GM12873 (cell line): ENCODE data around the gene MRPL53.

ENCODE experiments used
- TF ChIP-seq, protein P1 (sequence below): IDR thresholded peaks from 2 replicates; pipeline ENCODE4 v1.5.1; 2012; ENCODE audit warnings: low read depth, mild to moderate bottlenecking, moderate library complexity, low read length, control low read depth; ENCODE audit not compliant: insufficient read depth; ENCODE audit errors: missing control alignments

The MRPL53 gene

DNA sequence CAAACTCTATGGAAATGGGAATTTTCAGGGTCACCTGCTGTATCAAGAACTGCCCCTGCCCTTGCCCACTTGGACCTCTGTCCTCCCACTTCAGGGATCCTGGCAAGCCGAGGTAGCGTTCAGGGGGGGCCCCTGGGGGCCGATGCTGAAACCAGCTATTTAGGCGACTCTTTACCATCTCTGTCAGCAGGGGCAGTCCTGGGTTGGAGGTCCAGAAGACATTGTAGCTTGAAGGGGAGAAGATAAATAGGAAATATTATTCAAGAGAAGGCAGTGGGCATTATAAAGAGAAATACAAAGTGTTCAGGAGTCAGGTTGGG lies 9.7 kb downstream of the MRPL53 start:
- TF ChIP-seq, protein P1, sequence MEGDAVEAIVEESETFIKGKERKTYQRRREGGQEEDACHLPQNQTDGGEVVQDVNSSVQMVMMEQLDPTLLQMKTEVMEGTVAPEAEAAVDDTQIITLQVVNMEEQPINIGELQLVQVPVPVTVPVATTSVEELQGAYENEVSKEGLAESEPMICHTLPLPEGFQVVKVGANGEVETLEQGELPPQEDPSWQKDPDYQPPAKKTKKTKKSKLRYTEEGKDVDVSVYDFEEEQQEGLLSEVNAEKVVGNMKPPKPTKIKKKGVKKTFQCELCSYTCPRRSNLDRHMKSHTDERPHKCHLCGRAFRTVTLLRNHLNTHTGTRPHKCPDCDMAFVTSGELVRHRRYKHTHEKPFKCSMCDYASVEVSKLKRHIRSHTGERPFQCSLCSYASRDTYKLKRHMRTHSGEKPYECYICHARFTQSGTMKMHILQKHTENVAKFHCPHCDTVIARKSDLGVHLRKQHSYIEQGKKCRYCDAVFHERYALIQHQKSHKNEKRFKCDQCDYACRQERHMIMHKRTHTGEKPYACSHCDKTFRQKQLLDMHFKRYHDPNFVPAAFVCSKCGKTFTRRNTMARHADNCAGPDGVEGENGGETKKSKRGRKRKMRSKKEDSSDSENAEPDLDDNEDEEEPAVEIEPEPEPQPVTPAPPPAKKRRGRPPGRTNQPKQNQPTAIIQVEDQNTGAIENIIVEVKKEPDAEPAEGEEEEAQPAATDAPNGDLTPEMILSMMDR = no peak

DNA sequence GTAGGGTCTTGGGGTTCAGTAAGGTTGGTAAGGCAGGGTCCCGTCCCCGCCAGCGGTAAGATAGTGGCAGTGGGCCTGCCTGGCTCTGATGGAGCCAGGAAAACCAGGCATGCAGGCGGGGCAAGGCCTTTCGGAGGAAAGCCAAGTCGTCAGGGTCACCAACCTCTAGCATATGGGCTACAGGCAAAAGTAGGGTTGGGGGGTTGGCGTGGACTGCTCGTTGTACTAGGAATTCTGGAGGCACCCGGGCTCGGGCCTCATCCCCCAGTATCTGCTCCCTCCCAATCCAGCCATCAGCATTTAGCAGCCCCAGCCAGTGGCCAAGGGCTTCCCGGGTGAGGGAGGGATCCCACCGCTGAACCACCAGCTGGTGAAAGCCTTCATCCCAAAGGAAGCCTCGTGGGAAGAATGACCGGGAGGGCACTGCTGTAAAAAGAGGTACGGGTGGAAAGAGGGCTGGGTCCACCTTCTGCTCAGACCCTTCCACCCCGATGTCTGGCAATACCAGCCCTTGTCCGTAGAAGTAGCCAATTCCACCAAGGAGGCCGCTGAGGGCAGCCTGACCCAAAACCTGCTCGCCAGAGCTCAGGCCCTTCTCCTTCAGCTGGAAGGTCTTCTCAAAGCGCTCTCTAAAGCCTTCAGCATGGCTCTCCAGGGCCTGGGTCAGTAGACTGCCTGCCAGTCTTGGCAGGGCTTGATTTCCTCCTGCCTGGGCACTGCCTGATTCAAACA lies 10.3 kb downstream of the MRPL53 start:
- TF ChIP-seq, protein P1 = no peak

DNA sequence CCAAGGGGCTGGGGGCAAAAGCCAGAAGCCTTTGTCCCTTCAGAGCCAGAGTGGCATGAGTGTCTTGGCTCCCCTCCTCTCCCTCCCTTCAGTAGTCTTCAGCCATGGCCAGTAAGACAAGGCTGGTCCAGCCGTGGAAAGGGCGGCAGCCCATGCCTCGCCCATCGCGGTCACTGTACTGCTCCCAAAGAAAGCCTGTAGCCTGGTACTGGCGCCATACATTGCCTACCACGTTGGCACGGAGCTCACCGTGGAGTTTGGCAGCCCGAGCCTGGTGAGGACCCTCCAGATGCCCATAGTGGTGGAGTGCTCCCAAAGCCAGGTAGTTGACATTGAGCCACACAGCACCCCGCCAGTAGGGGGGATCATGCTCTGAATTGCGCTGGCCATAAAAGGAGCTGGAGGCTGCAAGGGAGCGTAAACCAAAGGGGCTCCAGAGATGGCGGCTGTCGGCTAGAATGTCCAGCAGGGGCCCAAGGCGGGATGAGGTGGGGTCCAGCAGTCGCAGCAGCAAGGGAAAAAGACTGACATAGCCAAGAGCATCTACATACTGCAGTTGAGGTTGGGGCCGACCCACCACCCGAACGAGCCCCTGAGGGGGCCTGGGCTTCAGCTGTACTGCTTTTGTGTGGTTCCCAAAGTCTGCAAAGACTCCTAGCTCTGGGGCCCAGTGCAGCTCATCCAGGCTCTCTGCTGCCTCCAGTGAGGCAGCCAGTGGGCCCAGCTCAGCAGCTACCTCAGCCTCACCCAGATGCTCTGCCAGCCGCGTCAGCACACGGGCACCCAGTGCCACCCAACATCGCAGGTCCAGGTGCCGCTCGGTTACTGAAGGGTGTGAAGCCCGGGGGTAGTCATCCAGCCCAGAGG lies 11.1 kb downstream of the MRPL53 start:
- TF ChIP-seq, protein P1 = peak; percentile 40

DNA sequence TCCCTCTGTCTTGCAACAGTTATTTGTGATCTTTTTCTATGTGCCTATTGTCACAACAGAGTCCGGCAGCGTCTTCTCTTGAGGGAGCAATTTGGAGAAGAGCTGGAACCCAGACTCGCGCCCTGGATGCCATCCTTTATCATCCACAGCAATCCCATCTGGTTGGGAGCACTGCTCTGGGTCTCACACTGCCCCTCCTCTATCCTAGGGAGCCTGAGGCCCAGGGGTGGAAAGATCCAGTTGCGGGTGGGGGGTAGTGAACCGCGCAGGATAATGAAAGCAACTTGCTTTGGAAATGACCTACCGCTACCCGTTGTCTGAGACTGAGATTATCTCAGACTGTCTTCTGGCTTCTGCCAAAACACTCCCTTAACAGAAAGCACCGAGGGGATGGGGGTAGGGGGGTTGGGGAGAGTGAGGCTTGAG lies 13.5 kb downstream of the MRPL53 start:
- TF ChIP-seq, protein P1 = no peak

DNA sequence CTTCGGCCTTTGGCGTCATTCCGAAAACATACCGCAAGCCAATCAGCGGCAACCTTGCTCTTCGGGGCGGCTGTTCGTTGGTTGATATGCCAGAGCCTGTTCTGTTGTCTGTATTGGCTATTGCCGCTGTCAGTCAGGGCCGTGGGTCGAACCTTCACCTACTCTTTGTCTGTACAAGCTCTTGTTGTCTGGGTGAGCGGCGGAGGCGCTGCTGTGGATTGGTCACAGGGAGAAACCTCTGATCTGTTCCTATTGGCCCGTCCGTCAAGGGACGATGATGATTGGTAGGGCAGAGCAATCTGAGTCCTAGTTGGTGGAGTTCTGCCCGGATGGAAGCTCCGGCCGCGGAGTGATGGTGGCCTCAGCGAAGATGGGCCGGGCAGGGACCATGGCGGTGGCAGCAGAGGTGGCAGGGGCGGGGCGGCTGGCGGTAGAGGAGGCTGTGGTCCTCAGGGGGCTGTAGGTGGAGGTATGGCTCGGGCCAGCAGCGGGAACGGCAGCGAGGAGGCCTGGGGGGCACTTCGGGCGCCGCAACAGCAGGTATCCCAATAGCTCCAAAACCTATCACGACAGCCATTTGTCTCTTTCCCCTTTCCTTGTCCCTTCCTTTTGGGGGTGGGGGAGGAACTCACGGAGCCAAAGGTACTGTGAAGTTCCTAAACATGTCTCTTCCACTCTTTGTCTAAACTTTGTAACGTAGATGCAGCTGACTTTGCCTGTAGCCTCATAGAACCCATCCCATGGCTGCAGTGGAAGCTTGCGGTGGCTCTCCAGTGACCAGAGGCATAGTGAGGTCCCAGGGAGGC lies 14.1 kb downstream of the MRPL53 start, which contains the start of gene WBP1:
Gene WBP1, plus strand, starts transcription at position 307 of the 806 bp plus-strand sequence. Its CDS starts 165 bp downstream, at position 472.
- TF ChIP-seq, protein P1 = no peak

DNA sequence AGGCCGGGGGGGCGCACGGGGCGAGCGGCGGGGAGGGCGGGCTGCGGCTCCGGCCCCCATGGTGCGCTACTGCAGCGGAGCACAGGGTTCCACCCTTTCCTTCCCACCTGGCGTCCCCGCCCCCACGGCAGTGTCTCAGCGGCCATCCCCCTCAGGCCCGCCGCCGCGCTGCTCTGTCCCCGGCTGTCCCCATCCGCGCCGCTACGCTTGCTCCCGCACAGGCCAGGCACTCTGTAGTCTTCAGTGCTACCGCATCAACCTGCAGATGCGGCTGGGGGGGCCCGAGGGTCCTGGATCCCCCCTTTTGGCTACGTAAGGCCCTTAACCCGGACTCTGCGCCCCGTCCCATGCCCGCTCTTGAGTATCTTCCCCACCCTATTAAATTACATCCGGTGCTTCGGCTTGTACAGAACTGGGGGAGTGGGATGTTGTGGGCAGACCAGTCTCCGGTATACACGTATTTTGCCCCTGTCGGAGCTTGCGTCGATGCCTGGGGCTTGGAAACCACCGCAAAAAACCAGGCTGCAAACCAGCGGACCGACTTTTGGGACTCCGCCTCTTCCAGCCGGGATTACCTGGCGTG lies 14.8 kb downstream of the MRPL53 start:
- TF ChIP-seq, protein P1 = no peak

DNA sequence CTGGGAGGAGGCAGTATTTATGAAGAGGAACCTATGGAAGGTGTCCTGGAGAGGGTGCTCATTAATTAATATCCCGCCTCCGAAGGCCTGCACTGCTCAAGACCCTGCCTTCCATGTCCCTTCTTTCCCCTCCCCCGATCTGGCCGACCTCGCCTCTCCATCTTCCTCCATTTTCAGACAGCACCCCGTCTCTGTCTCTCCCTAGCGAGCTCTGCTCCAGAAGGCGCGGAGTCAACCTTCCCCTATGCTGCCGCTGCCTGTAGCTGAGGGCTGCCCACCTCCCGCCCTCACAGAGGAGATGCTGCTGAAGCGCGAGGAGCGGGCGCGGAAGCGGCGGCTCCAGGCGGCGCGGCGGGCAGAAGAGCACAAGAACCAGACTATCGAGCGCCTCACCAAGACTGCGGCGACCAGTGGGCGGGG lies 15.3 kb downstream of the MRPL53 start:
- TF ChIP-seq, protein P1 = no peak
